Fibroblast of the aortic adventitia (primary cell): ENCODE results near the gene ATP1A3. TPM values are rescaled to one million over a fixed set of nuclear protein-coding genes. Genes with fewer than 3 reads are reported as not detected.

ENCODE experiments used
- DNase-seq: peaks from one replicate; pipeline ENCODE4 v3.0.0-alpha.2; 2010; ENCODE audit warnings: low read depth
- H3K4me3 ChIP-seq: 2 replicates; pipeline ENCODE4 v1.5.1; 2011; ENCODE audit warnings: low read depth, mild to moderate bottlenecking, control low read depth, low read length, moderate library complexity
- total RNA-seq: library from RNA; depleted of rRNA; stranded (reverse); fragments of >200 nt; gene quantifications from 2 replicates; pipeline ENCODE4 v1.2.3, GENCODE V29; 2012; ENCODE audit warnings: low replicate concordance
- TF ChIP-seq, protein P1 (sequence below): IDR thresholded peaks from 2 replicates; pipeline ENCODE4 v1.5.1; 2011; ENCODE audit warnings: mild to moderate bottlenecking, low read length, control low read depth, inconsistent platforms; ENCODE audit not compliant: insufficient read depth

Gene ATP1A3
- total RNA-seq, 1 donor: not detected

DNA sequence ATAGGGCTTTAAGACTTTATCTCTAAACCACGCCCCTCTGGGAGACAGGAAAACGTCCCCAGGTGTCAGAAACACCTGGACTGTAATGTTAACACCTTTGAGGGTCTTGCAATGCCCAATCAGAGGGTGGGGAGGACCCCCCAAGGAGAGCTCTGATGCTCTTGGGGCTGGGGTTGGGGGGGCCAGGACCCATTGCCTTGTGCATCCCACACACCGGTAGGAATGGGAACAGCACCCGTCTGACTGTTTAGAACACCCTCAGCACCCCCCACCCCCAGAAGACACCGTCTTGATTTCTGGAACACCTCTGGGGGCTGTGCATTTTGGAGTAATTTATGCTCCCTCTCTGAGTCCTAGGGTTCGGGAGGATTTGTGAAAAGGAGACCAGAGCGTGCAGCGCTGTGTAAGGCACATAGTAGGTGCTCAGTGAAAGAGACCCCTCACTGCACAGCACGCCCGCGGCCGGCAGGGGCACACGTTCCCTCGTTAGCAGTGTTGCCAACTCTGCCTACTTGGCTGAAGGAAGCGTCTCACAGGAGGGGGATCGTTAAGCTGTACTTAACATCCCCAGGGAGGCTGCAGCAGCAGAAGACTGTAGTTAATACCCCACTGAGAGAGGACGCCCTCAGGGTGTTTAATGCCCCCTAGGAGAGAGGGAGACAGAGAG lies 63.0 kb downstream of the ATP1A3 start:
- no peak for DNase-seq
- no peak overlapping the region for H3K4me3 ChIP-seq
- TF ChIP-seq, protein P1, sequence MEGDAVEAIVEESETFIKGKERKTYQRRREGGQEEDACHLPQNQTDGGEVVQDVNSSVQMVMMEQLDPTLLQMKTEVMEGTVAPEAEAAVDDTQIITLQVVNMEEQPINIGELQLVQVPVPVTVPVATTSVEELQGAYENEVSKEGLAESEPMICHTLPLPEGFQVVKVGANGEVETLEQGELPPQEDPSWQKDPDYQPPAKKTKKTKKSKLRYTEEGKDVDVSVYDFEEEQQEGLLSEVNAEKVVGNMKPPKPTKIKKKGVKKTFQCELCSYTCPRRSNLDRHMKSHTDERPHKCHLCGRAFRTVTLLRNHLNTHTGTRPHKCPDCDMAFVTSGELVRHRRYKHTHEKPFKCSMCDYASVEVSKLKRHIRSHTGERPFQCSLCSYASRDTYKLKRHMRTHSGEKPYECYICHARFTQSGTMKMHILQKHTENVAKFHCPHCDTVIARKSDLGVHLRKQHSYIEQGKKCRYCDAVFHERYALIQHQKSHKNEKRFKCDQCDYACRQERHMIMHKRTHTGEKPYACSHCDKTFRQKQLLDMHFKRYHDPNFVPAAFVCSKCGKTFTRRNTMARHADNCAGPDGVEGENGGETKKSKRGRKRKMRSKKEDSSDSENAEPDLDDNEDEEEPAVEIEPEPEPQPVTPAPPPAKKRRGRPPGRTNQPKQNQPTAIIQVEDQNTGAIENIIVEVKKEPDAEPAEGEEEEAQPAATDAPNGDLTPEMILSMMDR: peak; percentile 46

DNA sequence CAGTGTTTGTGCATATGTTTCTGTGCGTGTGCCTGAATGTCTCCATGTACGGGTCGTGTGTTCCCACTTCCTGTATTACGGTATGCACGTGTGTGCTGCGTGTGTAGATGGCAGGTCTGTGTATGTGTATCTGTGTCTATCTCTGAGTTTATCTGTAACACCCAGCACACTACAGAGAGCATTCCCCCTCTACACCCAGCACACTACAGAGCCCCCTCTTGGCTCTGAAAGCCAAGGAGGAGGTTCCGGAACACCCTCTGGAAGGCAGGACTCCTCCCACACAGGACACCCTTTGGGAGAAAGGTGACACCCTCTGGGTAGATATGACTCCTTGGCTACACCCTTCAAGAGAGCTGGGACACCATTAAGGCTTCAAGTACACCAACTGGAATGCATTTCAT lies 63.7 kb downstream of the ATP1A3 start:
- DNase-seq: no peak
- TF ChIP-seq, protein P1: no peak
- no peak overlapping the region for H3K4me3 ChIP-seq

DNA sequence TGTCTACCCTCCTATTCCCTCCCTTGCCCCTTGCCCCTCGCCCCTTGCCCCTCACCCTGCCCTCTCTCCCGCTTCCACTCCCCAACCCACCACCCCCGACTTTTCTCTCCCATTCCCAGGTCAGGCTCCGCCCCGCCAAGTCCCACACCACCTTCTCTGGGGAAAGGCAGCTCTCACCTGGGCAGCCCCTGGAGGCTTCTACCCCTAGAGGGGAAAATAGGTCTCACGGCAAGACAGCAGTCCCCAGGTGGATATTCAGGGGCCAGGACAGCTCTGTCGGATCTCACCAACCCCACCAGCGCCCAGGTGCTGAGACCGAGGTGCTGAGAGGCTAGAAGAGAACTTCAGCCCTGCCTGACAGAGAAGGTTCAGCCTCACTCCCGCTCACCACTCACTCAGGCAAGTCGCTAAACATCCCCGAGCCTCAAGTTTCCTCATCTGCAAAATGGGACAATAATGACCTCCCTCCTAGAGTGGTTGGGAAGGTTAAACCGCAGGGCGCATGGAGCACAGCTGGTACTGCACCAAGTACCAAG lies 64.4 kb downstream of the ATP1A3 start:
- TF ChIP-seq, protein P1: no peak
- no peak overlapping the region for H3K4me3 ChIP-seq
- no peak for DNase-seq

DNA sequence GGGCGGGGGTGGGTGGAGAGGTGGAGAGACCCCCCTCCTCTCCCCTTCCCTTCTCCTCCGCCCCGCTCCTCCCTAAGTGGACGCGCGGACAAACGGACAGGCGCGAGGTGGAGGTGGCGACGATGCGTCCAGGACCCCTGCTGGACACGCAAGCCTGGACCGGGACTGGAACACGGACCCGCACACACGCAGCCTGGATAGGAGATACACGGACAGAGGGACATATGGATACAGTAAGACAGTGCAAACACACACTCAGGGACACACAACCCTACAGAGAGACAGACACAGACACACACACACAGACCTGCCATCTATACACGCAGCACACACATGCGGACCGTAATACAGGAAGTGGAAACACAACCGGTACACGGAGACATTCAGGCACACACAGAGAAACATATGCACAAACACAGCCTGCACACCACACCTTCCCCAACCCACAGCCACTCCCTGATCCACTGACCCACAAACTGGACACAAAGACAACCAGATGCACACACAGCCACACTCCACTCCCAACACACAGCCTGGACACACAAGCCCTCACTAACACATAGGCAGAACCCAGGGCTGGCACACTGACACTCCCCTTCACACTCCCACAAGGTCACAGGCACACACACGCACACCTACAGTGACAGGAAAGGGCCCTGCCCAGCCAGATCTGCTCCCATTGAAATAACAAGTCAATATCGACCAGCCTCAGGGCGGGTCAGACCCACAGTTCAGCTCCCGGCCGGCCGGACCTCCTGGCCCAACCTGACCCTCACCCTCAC lies 65.1 kb downstream of the ATP1A3 start:
- TF ChIP-seq, protein P1: peak; percentile 15
- DNase-seq: no peak
- peak overlapping the region; percentile 35 for H3K4me3 ChIP-seq

DNA sequence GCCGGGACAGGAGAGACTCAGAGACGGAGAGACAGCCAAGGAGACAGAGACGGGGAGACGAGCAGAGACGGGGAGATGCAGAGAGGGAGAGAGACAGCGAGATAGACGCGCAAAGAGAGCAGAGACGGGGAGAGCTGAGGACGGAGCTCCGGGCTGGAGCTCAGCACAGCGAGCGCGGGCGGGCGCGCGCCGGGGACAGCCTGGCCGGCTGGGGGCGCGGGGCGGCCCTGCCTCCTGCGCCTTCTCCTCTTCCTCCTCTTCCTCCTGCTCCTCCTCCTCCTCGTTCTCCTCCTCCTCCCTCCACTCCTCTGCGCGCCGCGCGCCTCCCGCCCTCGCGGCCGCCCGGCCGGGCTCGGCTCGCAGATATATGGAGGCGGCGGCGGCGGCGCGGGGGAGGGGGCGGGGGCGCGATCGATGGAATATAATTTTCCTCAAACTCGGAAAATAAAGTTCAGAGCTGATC lies 65.8 kb downstream of the ATP1A3 start, which contains the start of gene ERFL:
Gene ERFL (minus strand): TSS at position 229 of the 463 bp plus-strand sequence. CDS start 15,530 bp downstream, outside the sequence.
- DNase-seq: no peak
- TF ChIP-seq, protein P1: no peak
- H3K4me3 ChIP-seq: peak within 1 kb of the TSS; percentile 57

DNA sequence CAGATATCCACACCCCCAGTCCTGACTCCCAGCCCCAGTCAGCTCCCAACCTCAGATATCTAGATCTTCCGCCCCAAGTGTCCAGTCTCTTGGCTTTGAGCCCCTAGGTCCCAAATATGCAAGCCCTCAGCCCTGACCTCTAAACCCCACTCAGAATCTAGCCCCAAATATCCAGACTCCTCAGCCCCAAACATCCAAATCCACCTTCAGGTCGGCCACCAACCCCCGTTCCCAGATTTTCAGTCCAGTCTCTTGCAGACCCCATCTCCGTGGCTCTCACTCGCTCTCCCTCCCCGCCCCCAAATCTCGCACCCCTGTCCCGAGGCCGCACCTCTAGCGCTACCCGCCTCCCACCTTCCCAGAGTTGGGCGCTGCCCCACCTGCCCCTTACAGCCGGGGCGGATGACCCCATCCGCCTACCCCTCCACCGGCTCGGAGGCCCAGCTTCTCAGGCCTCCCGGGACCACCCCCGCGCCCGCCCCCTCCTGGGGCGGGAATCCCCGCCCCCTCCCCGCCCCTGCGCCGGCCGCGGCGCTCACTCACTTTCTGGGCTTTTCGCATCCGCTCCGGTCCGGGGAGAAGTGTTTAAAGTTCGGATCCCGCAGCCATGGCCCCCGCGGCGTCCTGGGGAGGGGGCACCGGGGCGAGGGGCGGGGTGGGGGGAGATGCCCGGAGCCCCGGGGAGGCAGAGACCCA lies 66.4 kb downstream of the ATP1A3 start:
- H3K4me3 ChIP-seq: peak overlapping the region; percentile 57
- DNase-seq: no peak
- TF ChIP-seq, protein P1: no peak
